GM19023 (cell line): ENCODE results near the gene NFATC2IP.
"Not testable (repeated sequence)": the region's sequence is repeated elsewhere in the genome, so short reads cannot be mapped to it uniquely, and the experiment has no call there.

Source experiments
- ATAC-seq: cut with Tn5 transposase; IDR thresholded peaks from one replicate; pipeline ENCODE4 v1.9.1; 2021; ENCODE audit warnings: mild to moderate bottlenecking, moderate library complexity; ENCODE audit not compliant: unreplicated experiment

The NFATC2IP gene

GRCh38 chr16:28990375-28991040, 39.8 kb downstream of the NFATC2IP start:
- ATAC-seq, result no peak

GRCh38 chr16:28991687-28992086, 41.0 kb downstream of the NFATC2IP start:
- ATAC-seq, result no peak

GRCh38 chr16:28992496-28992895, 41.8 kb downstream of the NFATC2IP start:
- no peak for ATAC-seq

- ATAC-seq, result no peak
These were observed 48.1 kb downstream of the NFATC2IP start for GRCh38 chr16:28998837-28999236.

GRCh38 chr16:28999577-28999976, 48.8 kb downstream of the NFATC2IP start:
- no peak for ATAC-seq

DNA sequence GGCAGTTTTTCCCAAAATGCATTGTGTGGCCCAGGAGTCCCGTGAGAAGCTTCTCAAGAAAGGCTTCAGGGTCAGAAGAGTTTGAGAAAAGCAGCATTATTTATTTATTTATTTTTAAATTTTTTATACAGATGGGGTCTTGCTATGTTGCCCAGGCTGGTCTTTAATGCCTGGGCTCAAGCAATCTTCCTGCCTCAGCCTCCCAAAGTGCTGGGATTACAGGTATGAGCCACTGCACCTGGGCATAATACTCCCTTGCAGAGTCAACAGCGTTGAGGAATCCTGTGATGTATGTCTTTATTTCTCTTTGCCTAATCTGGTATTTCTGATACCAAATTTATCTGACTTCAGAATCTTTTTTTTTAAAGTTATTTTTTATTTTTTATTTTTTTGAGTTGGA, 49.3 kb downstream of the NFATC2IP start:
- ATAC-seq, result no peak

DNA sequence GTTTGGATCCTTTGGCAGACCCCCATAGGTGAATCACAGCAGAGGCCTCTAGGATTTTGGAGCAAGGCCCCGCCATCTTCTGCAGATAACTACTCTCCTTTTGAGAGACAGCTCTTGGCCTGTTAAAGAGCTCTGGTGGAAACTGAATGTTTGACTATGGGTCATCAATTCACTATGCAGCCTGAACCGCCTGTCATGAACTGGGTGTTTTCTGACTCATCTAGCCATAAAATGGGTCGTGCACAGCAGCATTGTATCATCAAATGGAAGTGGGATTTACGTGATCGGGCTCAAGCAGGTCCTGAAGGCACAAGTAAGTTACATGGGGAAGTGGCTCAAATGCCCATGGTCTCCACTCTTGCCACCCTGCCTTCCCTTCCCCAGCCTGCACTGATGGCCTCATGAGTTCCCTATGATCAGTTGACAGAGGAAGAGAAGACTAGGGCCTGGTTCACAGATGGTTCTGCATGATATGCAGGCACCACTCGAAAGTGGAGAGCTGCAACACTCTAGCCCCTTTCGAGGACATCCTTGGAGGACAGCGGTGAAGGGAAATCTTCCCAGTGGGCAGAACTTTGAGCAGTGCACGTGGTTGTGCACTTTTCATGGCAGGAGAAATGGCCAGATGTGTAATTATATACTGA, 53.9 kb downstream of the NFATC2IP start:
- not testable (repeated sequence) for ATAC-seq

DNA sequence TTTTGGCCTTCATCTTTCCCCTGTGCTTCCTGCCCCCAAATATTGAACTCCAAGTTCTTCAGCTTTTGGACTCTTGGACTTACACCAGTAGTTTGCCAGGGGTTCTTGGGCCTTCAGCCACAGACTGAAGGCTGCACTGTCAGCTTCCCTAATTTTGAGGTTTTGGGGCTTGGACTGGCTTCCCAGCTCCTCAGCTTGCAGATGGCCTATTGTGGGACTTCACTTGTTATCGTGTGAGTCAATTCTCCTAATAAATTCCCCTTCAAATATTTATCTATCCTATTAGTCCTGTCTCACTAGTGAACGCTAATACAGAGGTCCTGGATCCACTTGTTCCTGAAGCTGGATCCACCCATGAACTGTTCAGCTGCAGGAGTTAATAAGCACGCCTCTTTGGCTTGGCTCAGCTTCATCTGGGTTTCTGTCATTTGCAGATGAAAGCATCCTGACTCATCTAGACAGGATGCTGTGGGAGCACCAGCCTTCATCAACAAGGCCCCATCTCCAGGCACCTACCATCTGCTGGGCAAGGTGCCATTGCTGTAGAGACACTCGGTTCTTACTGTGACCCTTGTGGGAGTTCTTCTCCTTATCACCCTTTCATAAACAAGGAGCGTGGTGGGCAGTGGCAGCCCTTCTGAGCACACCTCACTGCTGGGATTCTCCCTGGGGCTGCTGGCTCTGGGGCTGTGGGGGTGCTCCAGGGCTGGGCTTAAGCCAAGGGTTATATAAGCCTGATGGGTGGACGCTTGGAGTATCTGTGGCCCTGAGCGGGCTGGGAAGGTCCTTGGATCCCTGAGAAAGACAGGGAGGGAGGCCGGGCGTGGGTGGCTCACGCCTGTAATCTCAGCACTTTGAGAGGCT, 57.2 kb downstream of the NFATC2IP start:
- ATAC-seq, result no peak

DNA sequence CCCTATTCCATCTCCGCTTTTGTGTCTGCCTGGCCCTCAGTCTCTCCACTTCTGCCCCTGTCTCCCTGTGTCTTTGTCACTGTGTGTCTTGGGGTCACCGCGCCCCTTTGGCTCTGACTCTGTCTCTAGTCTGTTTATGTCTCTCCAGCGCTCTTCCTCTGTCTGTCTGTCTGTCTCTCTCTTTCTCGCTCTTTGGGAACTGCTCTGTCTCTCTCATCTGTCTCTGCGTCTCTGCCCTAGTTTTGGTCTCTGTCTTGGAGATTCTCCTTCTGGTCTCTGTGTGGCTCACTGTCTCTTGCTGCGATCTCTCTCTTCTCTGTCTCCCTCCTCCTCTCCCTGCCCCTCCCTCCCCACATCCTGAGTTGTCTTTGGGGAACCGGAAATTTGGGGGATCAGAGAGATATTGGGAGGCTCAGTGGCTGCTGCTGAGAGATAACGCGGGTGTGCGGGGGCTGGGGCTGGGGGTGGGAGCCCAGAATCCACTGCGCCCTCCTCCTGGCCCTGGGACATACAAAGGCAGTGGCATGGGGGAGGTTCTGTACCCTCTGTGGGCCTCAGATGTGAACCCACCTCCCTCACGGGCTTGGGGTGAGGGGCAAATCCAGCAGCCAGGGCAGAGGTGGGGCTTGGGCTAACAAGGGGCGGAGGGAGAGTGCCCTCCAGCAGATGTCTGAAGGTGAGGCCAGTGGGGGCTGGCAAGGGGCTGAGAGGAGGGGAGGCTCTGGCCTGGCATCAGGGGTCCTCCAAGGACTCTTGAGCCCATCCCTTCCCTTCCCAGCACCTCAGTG, 58.5 kb downstream of the NFATC2IP start:
- no peak for ATAC-seq

DNA sequence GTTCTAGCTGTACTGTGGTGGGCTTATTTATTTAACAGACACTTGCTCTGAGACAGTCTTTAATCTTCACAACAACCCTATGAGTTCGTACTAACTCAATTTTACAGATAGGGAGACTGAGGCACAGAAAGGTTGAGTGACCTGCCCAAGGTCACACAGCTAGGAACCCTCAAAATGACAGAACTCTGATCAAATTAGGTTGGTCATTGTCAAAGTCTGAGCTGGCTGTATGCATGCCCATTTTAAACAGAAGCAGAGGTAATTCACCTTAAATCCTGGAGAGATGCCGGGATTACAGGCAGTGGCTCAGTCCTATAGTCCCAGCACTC, 59.1 kb downstream of the NFATC2IP start:
- no peak for ATAC-seq

DNA sequence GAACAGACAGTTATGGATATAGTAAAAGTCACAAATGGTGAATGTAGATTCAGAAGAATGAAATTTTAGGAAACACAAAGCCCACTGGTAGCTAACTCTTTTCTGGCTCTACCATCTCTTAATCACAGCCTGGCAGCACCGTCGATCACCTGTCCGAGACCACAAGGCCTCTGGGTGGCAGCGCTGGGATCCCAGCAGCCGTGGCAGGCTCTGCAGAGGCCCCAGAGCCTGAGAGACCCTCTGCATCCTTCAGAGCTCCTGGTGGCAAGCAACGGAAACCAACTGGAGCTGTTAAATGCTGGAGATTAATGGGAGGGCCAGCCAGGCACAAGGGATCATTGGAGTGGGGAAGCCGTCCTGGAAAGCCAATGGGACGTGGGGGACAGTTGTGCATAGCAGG, 60.4 kb downstream of the NFATC2IP start:
- no peak for ATAC-seq

DNA sequence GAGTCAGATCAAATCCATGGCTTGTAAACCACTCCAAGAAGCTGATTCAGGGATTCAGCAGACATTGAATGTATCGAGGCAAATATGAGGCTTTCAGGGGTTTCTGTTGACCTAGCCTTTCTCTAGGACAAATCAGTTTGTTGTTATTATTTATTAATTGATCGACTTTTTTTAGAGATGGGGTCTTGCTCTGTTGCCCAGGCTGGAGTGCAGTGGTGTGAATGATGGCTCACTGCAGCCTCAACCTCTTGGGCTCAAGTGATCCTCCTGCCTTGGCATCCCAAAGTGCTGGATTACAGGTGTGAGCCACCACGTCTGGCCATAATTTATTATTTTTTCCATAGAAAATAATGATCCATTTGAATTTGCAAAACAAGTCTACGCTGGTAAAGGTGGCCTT, 61.1 kb downstream of the NFATC2IP start:
- ATAC-seq, result no peak

DNA sequence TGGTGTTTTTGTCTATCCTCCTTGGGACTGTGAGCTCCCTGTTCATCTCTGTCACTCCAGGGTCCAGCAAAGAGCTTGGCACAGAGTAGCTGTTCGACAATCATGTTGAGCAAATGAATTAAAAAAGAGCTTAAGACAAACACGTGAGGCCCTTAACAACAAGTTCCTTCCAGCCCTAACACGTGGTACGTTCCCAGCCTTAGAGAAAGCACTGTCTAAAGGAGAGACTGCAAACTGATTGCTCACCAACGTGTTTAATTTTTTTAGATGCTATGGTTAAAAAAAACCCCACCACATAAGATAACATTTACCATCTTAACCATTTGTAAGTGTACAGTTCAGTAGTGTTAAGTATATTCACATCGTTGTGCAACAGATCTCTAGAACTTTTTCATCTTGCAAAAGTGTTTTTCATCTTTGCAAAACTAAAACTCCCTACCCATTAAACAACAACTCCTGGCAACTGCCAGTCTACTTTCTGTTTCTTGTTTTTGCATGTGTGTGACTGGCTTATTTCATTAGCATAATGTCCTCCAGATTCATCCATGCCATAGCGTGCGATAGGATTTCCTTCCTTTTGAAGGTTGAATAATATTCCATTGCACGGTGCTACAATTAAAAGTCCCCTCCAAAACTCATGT, 62.3 kb downstream of the NFATC2IP start:
- ATAC-seq, result no peak

- ATAC-seq, result no peak
These were observed 63.9 kb downstream of the NFATC2IP start for GRCh38 chr16:29014561-29015069.
